K562 (cell line): ENCODE data around the gene TMED5. TPM values are rescaled to one million over a fixed set of nuclear protein-coding genes. Genes with fewer than 3 reads are reported as not detected.

Source experiments
- EGR1 ChIP-seq: fragments of 450-650 bp; conservative IDR thresholded peaks from 2 replicates; pipeline ENCODE4 v1.6.1; 2017; ENCODE audit warnings: mild to moderate bottlenecking
- FOXA3 ChIP-seq, 2 experiments: fragments of 450-650 bp in 1 of 2; sonication (generic) in 1 of 2; formaldehyde crosslinking; IDR thresholded peaks in 1 of 2; conservative IDR thresholded peaks in 1 of 2; 2 replicates each; pipeline versions ENCODE4 v1.4.0 to v1.8.0; 2020 to 2022; ENCODE audit warnings: mild to moderate bottlenecking in 2 of 2, missing genetic modification reagents in 1 of 2
- KDM5B ChIP-seq: fragments of 200-600 bp; sonication (generic); IDR thresholded peaks from 2 replicates; pipeline ENCODE4 v1.6.1; 2012; ENCODE audit warnings: low read depth, mild to moderate bottlenecking, moderate library complexity, low read length, control low read depth, inconsistent platforms; ENCODE audit not compliant: insufficient replicate concordance
- KLF13 ChIP-seq: fragments of 450-650 bp; IDR thresholded peaks from 2 replicates; pipeline ENCODE4 v1.6.1; 2016; ENCODE audit warnings: missing genetic modification characterization, low read depth, mild to moderate bottlenecking, missing compliant biosample characterization, moderate library complexity, borderline replicate concordance
- SMAD2 ChIP-seq: fragments of 150-350 bp; IDR thresholded peaks from 2 replicates; pipeline ENCODE4 v1.6.1; 2014; ENCODE audit warnings: low read depth, mild to moderate bottlenecking, low read length
- ZNF12 ChIP-seq: sonication (generic); formaldehyde crosslinking; IDR thresholded peaks from 2 replicates; pipeline ENCODE4 v1.4.0; 2020; ENCODE audit warnings: mild to moderate bottlenecking, missing genetic modification reagents
- ZNF143 ChIP-seq: sonication (generic); formaldehyde crosslinking; IDR thresholded peaks from 2 replicates; pipeline ENCODE4 v1.9.0; 2022; ENCODE audit warnings: mild to moderate bottlenecking, missing genetic modification reagents
- ZNF146 ChIP-seq: IDR thresholded peaks from one replicate; pipeline ENCODE4 v1.6.1; 2018; ENCODE audit warnings: missing compliant biosample characterization; ENCODE audit not compliant: unreplicated experiment
- polyA plus RNA-seq, 8 experiments: library from polyadenylated mRNA; depleted of rRNA in 4 of 8; stranded (reverse) in 5 of 8; unstranded in 3 of 8; fragments of >200 nt; fragmentation: Nextera tagmentation in 2 of 8; fragmentation: Illumina TruSeq in 1 of 8; extraction: Ambion mirVana in 2 of 8; extraction: Trizol in 1 of 8; gene quantifications; 2 replicates each; pipeline versions ENCODE4 v1.2.1 to v1.2.3, GENCODE V29; 2011 to 2014; ENCODE audit warnings: inconsistent platforms in 1 of 8, missing spikeins in 1 of 8
- total RNA-seq, 7 experiments: library from RNA; depleted of rRNA in 6 of 7; stranded (reverse); fragments of >200 nt in 6 of 7; fragmentation: Illumina TruSeq in 2 of 7; extraction: Trizol in 2 of 7; gene quantifications; 2 replicates each; pipeline versions ENCODE4 v1.2.1 to v1.2.3, GENCODE V29; 2011 to 2021; ENCODE audit warnings: low replicate concordance in 1 of 7
- TF ChIP-seq, protein P1 (sequence below): fragments of 450-650 bp; IDR thresholded peaks from 2 replicates; pipeline ENCODE4 v1.6.1; 2016; ENCODE audit warnings: mild to moderate bottlenecking, moderate library complexity
- TF ChIP-seq, protein P2 (sequence below), 2 experiments: fragments of 250-450 bp in 1 of 2; fragments of 450-650 bp in 1 of 2; sonication (Bioruptor Pico) in 1 of 2; IDR thresholded peaks; 2 replicates each; pipeline versions ENCODE4 v1.6.1 to v1.8.0; 2016 to 2021; ENCODE audit warnings: mild to moderate bottlenecking in 2 of 2, moderate library complexity in 2 of 2, missing compliant biosample characterization in 1 of 2, missing genetic modification characterization in 1 of 2

Gene TMED5
- total and polyA plus RNA-seq, 9 of the 15 experiments (the other 6 are each of a cell fraction or from before 2014, with no cell fraction given): 28.7 to 83.7 (median 67.2) TPM

DNA sequence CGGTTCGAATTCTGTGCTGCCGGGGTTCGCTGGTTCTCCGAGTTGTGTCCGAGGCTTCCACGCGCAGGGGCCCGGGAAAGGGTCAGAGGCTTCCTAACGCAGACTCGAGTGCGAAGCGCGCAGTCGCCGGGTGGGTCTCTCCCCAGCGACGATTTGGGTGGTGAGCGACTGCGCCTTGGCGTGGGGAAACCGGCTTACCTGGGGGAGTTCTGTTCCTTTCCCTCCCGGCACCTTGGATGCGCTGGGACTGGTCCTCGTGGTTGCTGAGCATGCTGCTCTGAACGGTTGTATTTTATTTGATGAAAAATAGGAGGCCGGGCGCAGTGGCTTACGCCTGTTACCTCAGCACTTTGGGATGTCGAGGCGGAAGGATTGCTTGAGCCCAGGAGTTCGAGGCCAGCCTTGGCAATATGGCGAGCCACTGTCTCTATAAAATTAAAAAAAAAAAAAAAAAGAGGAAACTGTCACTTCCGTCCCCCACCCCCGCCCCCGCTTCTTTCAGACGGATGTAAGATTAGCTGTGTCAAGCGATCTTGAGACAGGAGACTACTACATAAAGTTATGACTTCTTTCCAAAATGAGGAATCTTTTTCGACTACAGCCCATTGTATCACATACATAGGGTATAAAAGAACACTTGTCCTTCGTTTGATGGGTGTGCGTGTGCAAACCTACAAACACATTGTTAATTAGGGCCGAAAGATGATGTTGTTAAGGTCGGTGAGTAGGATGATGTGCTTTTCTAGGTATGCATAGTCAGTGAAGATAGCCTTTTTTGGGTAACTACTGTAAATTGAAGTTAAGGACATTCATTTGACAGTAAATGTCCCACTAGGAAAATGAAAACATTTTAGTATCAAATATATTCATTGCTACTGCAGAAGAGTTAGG is 755 bp upstream of the TMED5 start, which contains the start of gene CCDC18 (continued):
- TF ChIP-seq FOXA3 (CRISPR knock-in tag; conservative IDR thresholded peaks at IDR 0.05 in 1 of 2, IDR thresholded peaks at IDR 0.05 in 1 of 2) (no peak), KLF13 (tag) (0 out of 2 replicates have a peak, but pooled peaks have one; percentile 40), EGR1 (peak; percentile 89), SMAD2 (no peak), ZNF12 (CRISPR knock-in tag) (no peak), ZNF146 (CRISPR knock-in tag) (no peak), ZNF143 (CRISPR knock-in tag) (peak; percentile 62; the same call in 1 of the 2 replicates), KDM5B (peak; percentile 26)
- TF ChIP-seq, protein P1, sequence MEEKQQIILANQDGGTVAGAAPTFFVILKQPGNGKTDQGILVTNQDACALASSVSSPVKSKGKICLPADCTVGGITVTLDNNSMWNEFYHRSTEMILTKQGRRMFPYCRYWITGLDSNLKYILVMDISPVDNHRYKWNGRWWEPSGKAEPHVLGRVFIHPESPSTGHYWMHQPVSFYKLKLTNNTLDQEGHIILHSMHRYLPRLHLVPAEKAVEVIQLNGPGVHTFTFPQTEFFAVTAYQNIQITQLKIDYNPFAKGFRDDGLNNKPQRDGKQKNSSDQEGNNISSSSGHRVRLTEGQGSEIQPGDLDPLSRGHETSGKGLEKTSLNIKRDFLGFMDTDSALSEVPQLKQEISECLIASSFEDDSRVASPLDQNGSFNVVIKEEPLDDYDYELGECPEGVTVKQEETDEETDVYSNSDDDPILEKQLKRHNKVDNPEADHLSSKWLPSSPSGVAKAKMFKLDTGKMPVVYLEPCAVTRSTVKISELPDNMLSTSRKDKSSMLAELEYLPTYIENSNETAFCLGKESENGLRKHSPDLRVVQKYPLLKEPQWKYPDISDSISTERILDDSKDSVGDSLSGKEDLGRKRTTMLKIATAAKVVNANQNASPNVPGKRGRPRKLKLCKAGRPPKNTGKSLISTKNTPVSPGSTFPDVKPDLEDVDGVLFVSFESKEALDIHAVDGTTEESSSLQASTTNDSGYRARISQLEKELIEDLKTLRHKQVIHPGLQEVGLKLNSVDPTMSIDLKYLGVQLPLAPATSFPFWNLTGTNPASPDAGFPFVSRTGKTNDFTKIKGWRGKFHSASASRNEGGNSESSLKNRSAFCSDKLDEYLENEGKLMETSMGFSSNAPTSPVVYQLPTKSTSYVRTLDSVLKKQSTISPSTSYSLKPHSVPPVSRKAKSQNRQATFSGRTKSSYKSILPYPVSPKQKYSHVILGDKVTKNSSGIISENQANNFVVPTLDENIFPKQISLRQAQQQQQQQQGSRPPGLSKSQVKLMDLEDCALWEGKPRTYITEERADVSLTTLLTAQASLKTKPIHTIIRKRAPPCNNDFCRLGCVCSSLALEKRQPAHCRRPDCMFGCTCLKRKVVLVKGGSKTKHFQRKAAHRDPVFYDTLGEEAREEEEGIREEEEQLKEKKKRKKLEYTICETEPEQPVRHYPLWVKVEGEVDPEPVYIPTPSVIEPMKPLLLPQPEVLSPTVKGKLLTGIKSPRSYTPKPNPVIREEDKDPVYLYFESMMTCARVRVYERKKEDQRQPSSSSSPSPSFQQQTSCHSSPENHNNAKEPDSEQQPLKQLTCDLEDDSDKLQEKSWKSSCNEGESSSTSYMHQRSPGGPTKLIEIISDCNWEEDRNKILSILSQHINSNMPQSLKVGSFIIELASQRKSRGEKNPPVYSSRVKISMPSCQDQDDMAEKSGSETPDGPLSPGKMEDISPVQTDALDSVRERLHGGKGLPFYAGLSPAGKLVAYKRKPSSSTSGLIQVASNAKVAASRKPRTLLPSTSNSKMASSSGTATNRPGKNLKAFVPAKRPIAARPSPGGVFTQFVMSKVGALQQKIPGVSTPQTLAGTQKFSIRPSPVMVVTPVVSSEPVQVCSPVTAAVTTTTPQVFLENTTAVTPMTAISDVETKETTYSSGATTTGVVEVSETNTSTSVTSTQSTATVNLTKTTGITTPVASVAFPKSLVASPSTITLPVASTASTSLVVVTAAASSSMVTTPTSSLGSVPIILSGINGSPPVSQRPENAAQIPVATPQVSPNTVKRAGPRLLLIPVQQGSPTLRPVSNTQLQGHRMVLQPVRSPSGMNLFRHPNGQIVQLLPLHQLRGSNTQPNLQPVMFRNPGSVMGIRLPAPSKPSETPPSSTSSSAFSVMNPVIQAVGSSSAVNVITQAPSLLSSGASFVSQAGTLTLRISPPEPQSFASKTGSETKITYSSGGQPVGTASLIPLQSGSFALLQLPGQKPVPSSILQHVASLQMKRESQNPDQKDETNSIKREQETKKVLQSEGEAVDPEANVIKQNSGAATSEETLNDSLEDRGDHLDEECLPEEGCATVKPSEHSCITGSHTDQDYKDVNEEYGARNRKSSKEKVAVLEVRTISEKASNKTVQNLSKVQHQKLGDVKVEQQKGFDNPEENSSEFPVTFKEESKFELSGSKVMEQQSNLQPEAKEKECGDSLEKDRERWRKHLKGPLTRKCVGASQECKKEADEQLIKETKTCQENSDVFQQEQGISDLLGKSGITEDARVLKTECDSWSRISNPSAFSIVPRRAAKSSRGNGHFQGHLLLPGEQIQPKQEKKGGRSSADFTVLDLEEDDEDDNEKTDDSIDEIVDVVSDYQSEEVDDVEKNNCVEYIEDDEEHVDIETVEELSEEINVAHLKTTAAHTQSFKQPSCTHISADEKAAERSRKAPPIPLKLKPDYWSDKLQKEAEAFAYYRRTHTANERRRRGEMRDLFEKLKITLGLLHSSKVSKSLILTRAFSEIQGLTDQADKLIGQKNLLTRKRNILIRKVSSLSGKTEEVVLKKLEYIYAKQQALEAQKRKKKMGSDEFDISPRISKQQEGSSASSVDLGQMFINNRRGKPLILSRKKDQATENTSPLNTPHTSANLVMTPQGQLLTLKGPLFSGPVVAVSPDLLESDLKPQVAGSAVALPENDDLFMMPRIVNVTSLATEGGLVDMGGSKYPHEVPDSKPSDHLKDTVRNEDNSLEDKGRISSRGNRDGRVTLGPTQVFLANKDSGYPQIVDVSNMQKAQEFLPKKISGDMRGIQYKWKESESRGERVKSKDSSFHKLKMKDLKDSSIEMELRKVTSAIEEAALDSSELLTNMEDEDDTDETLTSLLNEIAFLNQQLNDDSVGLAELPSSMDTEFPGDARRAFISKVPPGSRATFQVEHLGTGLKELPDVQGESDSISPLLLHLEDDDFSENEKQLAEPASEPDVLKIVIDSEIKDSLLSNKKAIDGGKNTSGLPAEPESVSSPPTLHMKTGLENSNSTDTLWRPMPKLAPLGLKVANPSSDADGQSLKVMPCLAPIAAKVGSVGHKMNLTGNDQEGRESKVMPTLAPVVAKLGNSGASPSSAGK: peak; percentile 72
- TF ChIP-seq, protein P2, sequence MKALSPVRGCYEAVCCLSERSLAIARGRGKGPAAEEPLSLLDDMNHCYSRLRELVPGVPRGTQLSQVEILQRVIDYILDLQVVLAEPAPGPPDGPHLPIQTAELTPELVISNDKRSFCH (CRISPR knock-in tag; IDR thresholded peaks at IDR 0.05): no peak
- TF ChIP-seq, protein P2 (tag; IDR thresholded peaks at IDR 0.05): no peak
